HFFc6 (cell line): ENCODE data around the gene SEMA6D. TPM values are rescaled to one million over a fixed set of nuclear protein-coding genes. Genes with fewer than 3 reads are reported as not detected.

Experiments used
- DNase-seq: peaks from one replicate; pipeline ENCODE4 v3.0.0-alpha.2; 2018
- H3K27ac Mint-ChIP-seq: 2 replicates; pipeline ENCODE4 v1.8.0; 2020; ENCODE audit warnings: mild to moderate bottlenecking, mixed read lengths
- H3K27me3 Mint-ChIP-seq: 2 replicates; pipeline ENCODE4 v1.8.0; 2021; ENCODE audit warnings: mild to moderate bottlenecking, moderate library complexity, mixed read lengths; ENCODE audit not compliant: insufficient read depth
- H3K36me3 Mint-ChIP-seq: 2 replicates; pipeline ENCODE4 v1.8.0; 2021; ENCODE audit warnings: low read depth, mixed read lengths
- H3K4me1 Mint-ChIP-seq: 2 replicates; pipeline ENCODE4 v1.8.0; 2020; ENCODE audit warnings: low read depth, mixed read lengths
- H3K4me3 Mint-ChIP-seq: 2 replicates; pipeline ENCODE4 v1.8.0; 2020; ENCODE audit warnings: mild to moderate bottlenecking, moderate library complexity, mixed read lengths
- H3K9me3 Mint-ChIP-seq: 2 replicates; pipeline ENCODE4 v1.8.0; 2020; ENCODE audit warnings: mild to moderate bottlenecking, mixed read lengths
- CTCF ChIP-seq: fragments of 200-600 bp; sonication (generic); IDR thresholded peaks from 2 replicates; pipeline ENCODE4 v1.5.0; 2021; ENCODE audit warnings: antibody characterized with exemption, mild to moderate bottlenecking
- total RNA-seq, 6 experiments: library from RNA; stranded (reverse); fragmentation: NEBNext Ultra II Directional; extraction: Animal tissue kit (Norgen Biotek cat#: 25700); gene quantifications; 2 replicates in 1 of 6; 3 replicates in 5 of 6; pipeline ENCODE4 v1.2.3, GENCODE V29; 2021

The SEMA6D gene
- total RNA-seq, 6 experiments from 2014 or later = 1.4 to 2.8 (median 2.4) TPM

GRCh38 chr15:47820057-47820746 is 102.9 kb downstream of the SEMA6D start:
- Mint-ChIP-seq H3K4me3 (no peak overlapping the region), H3K4me1 (no peaks in the 10 kb centered on the region), H3K27ac (no peak overlapping the region), H3K9me3 (no peaks in the 10 kb centered on the region), H3K27me3 (peaks cover 3% of the 10 kb centered on the region), H3K36me3 (no peaks in the 10 kb centered on the region)
- no peak for TF ChIP-seq CTCF
- no peak for DNase-seq

- no peak for DNase-seq
- peaks cover 3% of the 10 kb centered on the region for H3K27me3 Mint-ChIP-seq
- H3K4me3 Mint-ChIP-seq = no peak overlapping the region
- H3K4me1 Mint-ChIP-seq = no peaks in the 10 kb centered on the region
- TF ChIP-seq CTCF = no peak
- no peaks in the 10 kb centered on the region for H3K9me3 Mint-ChIP-seq
- H3K27ac Mint-ChIP-seq = no peak overlapping the region
- H3K36me3 Mint-ChIP-seq = no peaks in the 10 kb centered on the region
Measured at GRCh38 chr15:47820747-47821319, 103.5 kb downstream of the SEMA6D start.

- no peak for TF ChIP-seq CTCF
- Mint-ChIP-seq H3K27me3 (peaks cover 3% of the 10 kb centered on the region), H3K4me3 (no peak overlapping the region), H3K4me1 (no peaks in the 10 kb centered on the region), H3K27ac (no peak overlapping the region), H3K9me3 (no peaks in the 10 kb centered on the region), H3K36me3 (no peaks in the 10 kb centered on the region)
- DNase-seq = no peak
Measured at GRCh38 chr15:47822048-47822447, 104.7 kb downstream of the SEMA6D start.
